ENCODE measurements around the gene HHLA2. TPM values are rescaled to one million over a fixed set of nuclear protein-coding genes. Genes with fewer than 3 reads are reported as not detected.

HHLA2 gene
- polyA plus RNA-seq, 6 donors from 2014 or later: 0.26 TPM; not detected in 5

GRCh38 chr3:108305484-108306172 lies 9.3 kb downstream of the HHLA2 start:
- Mint-ChIP-seq H3K27ac (peak overlapping the region in 1 of 6 donors; percentile 34), H3K4me1 (peaks cover 5 to 15% (median 12%) of the 10 kb centered on the region in 3 donors), H3K4me3 (peak overlapping the region in 1 of 8 donors; percentile 44), H3K36me3 (no peaks in the 10 kb centered on the region), H3K27me3 (peaks cover 0 to 4% (median 0%) of the 10 kb centered on the region in 3 donors), H3K9me3 (peaks cover 0 to 8% (median 2%) of the 10 kb centered on the region in 7 donors)
- no peak for DNase-seq
- no peak for ATAC-seq (ENCODE audit: low read depth in 2 of 2)

DNA sequence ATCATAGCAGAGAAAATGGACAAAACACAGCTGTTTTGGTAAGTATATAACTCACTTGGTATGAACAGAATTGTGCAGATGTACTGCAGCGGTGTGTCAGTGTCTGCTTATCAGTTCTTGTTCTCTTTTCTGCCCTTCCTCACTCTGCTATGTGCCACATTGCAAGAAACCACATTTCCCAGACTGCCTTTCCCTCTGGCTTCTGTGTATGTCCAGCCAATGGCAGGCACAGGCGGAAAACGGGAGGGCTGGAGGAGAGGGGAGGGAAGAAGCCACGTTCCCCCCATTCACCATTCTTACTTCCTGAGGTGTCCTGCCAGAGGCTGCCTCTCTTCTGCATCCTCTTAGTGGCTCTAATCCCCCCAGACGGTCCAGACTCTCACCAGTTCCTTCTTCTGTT lies 15.4 kb downstream of the HHLA2 start:
- peaks cover 0 to 8% (median 2%) of the 10 kb centered on the region in 7 donors for H3K9me3 Mint-ChIP-seq
- peaks cover 0 to 5% (median 5%) of the 10 kb centered on the region in 3 donors for H3K4me1 Mint-ChIP-seq
- H3K27ac Mint-ChIP-seq: no peak overlapping the region
- peaks cover 0 to 7% (median 5%) of the 10 kb centered on the region in 3 donors for H3K27me3 Mint-ChIP-seq
- no peaks in the 10 kb centered on the region for H3K36me3 Mint-ChIP-seq
- peak overlapping the region in 3 of 8 donors; percentile 50 to 61 (median 51) for H3K4me3 Mint-ChIP-seq
- no peak for DNase-seq
- peak in 1 of 2 donors; percentile 56 for ATAC-seq (ENCODE audit: low read depth in 2 of 2)

DNA sequence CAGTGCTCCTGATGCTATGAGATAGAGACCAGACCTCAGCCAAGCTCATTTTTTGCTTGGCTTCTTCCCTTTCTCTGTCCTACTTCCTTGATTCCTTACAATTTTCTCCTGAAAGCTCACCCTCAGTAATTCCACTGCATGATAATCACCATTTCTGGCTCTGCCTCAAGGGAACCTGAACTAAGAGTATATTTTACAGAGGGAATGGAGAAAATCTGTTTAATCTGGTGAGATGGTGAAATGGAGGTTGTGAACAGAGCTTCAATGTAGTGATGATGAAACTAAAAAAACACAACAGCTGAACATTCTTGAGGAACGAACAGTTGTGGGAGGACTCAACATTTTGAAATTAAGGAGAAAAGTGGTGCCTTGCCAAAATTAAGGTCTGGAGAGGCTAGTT lies 16.3 kb downstream of the HHLA2 start:
- no peak for ATAC-seq (ENCODE audit: low read depth in 2 of 2)
- no peak for DNase-seq
- H3K36me3 Mint-ChIP-seq: no peaks in the 10 kb centered on the region
- H3K9me3 Mint-ChIP-seq: peaks cover 0 to 8% (median 2%) of the 10 kb centered on the region in 7 donors
- peaks cover 0 to 7% (median 5%) of the 10 kb centered on the region in 3 donors for H3K27me3 Mint-ChIP-seq
- H3K27ac Mint-ChIP-seq: peak overlapping the region in 1 of 6 donors; percentile 32
- peaks cover 0 to 5% (median 5%) of the 10 kb centered on the region in 3 donors for H3K4me1 Mint-ChIP-seq
- H3K4me3 Mint-ChIP-seq: no peak overlapping the region

GRCh38 chr3:108315767-108316301 lies 19.5 kb downstream of the HHLA2 start:
- H3K9me3 Mint-ChIP-seq: no peaks in the 10 kb centered on the region
- DNase-seq: no peak
- no peak overlapping the region for H3K4me3 Mint-ChIP-seq
- H3K27ac Mint-ChIP-seq: no peak overlapping the region
- no peaks in the 10 kb centered on the region for H3K36me3 Mint-ChIP-seq
- peaks cover 0 to 7% (median 5%) of the 10 kb centered on the region in 3 donors for H3K27me3 Mint-ChIP-seq
- no peak for ATAC-seq (ENCODE audit: low read depth in 2 of 2)
- peaks cover 0 to 14% (median 5%) of the 10 kb centered on the region in 3 donors for H3K4me1 Mint-ChIP-seq

DNA sequence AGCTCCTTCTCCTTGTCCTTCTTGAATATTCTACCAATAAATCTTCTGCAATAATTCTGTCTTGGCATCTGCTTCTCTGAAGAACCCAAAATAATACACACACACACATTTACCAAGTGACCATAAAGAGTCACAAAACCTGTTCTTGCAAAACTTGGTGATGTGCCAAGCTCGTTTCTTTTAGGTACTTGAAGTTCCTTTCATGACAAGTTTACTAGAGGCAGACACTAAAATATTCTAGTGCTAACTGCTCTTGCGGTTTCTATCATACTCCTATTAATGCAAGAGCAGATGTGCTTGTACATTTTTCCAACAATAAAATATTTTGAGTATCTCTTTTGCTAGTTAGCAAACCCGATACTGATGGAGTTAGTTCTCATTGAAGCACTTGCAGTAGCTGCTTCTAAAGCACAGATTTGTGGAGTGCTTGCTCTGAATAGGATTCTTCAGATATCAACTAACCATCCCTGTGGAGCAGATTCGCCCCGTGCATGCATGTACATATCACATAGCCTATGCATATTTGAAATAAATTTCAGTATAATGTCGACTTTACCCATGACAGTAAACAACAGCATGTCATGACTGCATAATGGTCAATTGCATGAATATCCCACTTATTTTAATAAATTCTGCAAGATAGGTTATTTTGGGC lies 23.2 kb downstream of the HHLA2 start:
- H3K27ac Mint-ChIP-seq: peak overlapping the region in 1 of 6 donors; percentile 18
- no peaks in the 10 kb centered on the region for H3K36me3 Mint-ChIP-seq
- no peaks in the 10 kb centered on the region for H3K9me3 Mint-ChIP-seq
- no peak overlapping the region for H3K4me3 Mint-ChIP-seq
- no peaks in the 10 kb centered on the region for H3K27me3 Mint-ChIP-seq
- H3K4me1 Mint-ChIP-seq: peaks cover 12 to 19% (median 12%) of the 10 kb centered on the region in 3 donors
- no peak for ATAC-seq (ENCODE audit: low read depth in 2 of 2)
- DNase-seq: no peak

DNA sequence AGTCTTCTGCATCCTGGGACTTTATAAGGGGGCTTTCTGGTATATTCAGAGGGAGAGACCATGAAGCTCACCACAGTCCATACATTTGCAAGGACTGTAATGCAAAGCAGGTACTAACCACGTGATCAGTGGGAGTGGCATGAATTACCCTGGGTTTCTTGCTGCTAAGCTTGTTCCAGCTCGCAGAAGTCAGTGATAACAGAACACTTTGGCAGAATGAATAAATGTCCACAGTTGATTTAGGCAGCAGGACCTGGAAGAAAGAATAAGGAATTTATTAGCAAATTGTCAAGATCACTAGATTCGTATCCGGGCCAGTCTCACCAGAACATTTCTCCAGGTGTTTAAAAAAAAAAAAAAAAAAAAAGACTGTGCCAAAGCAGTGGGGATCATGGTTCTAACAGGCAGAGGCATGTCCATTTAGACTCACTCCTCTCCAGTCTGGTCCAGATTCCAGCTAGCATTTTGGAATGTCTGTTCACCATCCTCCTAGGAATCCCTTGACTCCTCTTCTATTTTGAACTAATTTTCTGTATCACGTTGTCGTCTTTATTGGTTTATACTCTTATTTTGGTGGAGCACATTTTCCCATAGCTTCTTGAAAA lies 24.5 kb downstream of the HHLA2 start:
- Mint-ChIP-seq H3K4me3 (no peak overlapping the region), H3K36me3 (no peaks in the 10 kb centered on the region), H3K9me3 (no peaks in the 10 kb centered on the region), H3K27ac (no peak overlapping the region), H3K4me1 (peaks cover 12 to 19% (median 12%) of the 10 kb centered on the region in 3 donors), H3K27me3 (no peaks in the 10 kb centered on the region)
- DNase-seq (no peak), ATAC-seq (ENCODE audit: low read depth in 2 of 2) (no peak)

GRCh38 chr3:108322352-108322751 lies 26.0 kb downstream of the HHLA2 start:
- no peaks in the 10 kb centered on the region for H3K27me3 Mint-ChIP-seq
- H3K4me1 Mint-ChIP-seq: peaks cover 12 to 19% (median 12%) of the 10 kb centered on the region in 3 donors
- peaks cover 0 to 4% of the 10 kb centered on the region in 2 donors for H3K36me3 Mint-ChIP-seq
- H3K27ac Mint-ChIP-seq: peak overlapping the region in 1 of 6 donors; percentile 39
- ATAC-seq (ENCODE audit: low read depth in 2 of 2) (peak; percentile 52 to 98), DNase-seq (peak; percentile 26)
- peak overlapping the region in 1 of 8 donors; percentile 47 for H3K4me3 Mint-ChIP-seq
- peaks cover 0 to 7% (median 4%) of the 10 kb centered on the region in 7 donors for H3K9me3 Mint-ChIP-seq

- Mint-ChIP-seq H3K36me3 (peaks cover 0 to 8% of the 10 kb centered on the region in 2 donors), H3K27me3 (no peaks in the 10 kb centered on the region), H3K4me3 (no peak overlapping the region), H3K27ac (no peak overlapping the region), H3K4me1 (peaks cover 12 to 13% (median 12%) of the 10 kb centered on the region in 3 donors), H3K9me3 (peaks cover 0 to 9% (median 5%) of the 10 kb centered on the region in 7 donors)
- DNase-seq (no peak), ATAC-seq (ENCODE audit: low read depth in 2 of 2) (no peak)
Observed at GRCh38 chr3:108324177-108324576, 27.8 kb downstream of the HHLA2 start.

DNA sequence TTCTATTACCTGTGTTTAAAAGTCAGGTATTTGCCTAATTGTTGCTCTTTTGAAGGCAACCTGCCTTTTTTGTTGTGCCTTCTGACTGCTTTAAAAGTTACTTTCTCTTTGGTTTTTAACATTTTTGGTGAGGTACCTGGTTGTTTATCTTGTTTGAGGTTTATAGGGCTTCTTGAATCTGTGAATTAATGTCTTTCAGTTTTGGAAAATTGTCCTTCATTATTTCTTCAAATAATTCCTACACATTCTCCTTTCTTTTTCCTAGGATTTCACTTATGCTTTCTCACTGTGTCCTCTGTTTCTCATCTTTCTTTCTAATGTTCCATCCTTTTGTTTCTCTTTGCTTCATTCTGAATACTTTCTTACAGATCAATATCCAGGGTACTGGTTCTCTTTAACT lies 30.8 kb downstream of the HHLA2 start:
- Mint-ChIP-seq H3K4me1 (peaks cover 5% of the 10 kb centered on the region in 3 donors), H3K27ac (peak overlapping the region in 1 of 6 donors; percentile 6), H3K4me3 (no peak overlapping the region), H3K27me3 (no peaks in the 10 kb centered on the region), H3K9me3 (peaks cover 0 to 9% (median 5%) of the 10 kb centered on the region in 7 donors), H3K36me3 (peaks cover 0 to 8% of the 10 kb centered on the region in 2 donors)
- ATAC-seq (ENCODE audit: low read depth in 2 of 2) (no peak), DNase-seq (no peak)

DNA sequence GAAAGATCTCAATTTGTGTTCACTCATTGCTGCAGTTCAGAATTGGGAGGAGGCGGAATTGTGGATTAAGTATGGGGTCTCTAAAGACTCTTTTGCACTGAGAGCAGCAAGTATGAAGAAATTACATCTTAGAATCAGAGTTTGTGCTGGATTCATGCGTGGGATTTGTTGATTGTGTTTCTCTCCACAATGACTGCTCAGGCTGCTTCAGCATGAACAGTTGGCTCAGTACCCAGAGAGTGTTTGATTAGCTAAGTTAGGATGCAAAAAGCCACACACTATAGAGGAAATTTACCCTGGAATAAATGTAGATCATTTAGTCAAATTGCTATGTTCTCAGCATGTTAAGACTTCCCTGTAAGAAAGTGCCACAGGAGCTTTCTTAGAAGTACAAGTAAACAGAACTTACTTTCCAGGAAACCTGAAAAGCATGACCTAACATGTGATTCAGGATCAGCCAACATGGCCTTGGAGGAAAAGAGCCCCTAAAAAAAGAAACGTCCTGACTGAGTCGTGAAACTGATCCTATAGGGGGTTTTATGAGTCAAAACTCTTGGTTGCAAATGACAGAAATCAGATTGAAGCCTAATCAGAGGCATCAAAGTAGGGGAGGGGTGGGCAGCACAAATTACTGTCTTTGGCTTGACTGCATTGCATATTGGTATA lies 32.6 kb downstream of the HHLA2 start:
- Mint-ChIP-seq H3K27ac (no peak overlapping the region), H3K36me3 (peaks cover 0 to 8% of the 10 kb centered on the region in 2 donors), H3K9me3 (peaks cover 0 to 9% (median 5%) of the 10 kb centered on the region in 7 donors), H3K4me3 (no peak overlapping the region), H3K27me3 (no peaks in the 10 kb centered on the region), H3K4me1 (no peaks in the 10 kb centered on the region)
- ATAC-seq (ENCODE audit: low read depth in 2 of 2): no peak
- no peak for DNase-seq

GRCh38 chr3:108329508-108329907 lies 33.2 kb downstream of the HHLA2 start:
- peaks cover 0 to 9% (median 5%) of the 10 kb centered on the region in 7 donors for H3K9me3 Mint-ChIP-seq

GRCh38 chr3:108329947-108330346 lies 33.6 kb downstream of the HHLA2 start:
- Mint-ChIP-seq H3K36me3 (peaks cover 0 to 8% of the 10 kb centered on the region in 2 donors), H3K27me3 (no peaks in the 10 kb centered on the region), H3K4me1 (no peaks in the 10 kb centered on the region), H3K27ac (no peak overlapping the region), H3K9me3 (peaks cover 0 to 9% (median 5%) of the 10 kb centered on the region in 7 donors), H3K4me3 (no peak overlapping the region)
- DNase-seq (no peak), ATAC-seq (ENCODE audit: low read depth in 2 of 2) (no peak)

More at GRCh38 chr3:108329508-108329907, 33.2 kb downstream of the HHLA2 start:
- no peaks in the 10 kb centered on the region for H3K4me1 Mint-ChIP-seq
- no peak overlapping the region for H3K4me3 Mint-ChIP-seq
- H3K27me3 Mint-ChIP-seq: no peaks in the 10 kb centered on the region
- peaks cover 0 to 8% of the 10 kb centered on the region in 2 donors for H3K36me3 Mint-ChIP-seq
- ATAC-seq (ENCODE audit: low read depth in 2 of 2) (no peak), DNase-seq (no peak)
- no peak overlapping the region for H3K27ac Mint-ChIP-seq

- no peak overlapping the region for H3K27ac Mint-ChIP-seq
- H3K4me1 Mint-ChIP-seq: no peaks in the 10 kb centered on the region
- H3K27me3 Mint-ChIP-seq: no peaks in the 10 kb centered on the region
- no peak for ATAC-seq (ENCODE audit: low read depth in 2 of 2)
- DNase-seq: no peak
- H3K4me3 Mint-ChIP-seq: no peak overlapping the region
- H3K9me3 Mint-ChIP-seq: peaks cover 0 to 8% (median 2%) of the 10 kb centered on the region in 7 donors
- peaks cover 0 to 8% of the 10 kb centered on the region in 2 donors for H3K36me3 Mint-ChIP-seq
Observed at GRCh38 chr3:108331792-108332191, 35.4 kb downstream of the HHLA2 start.

Data from naive B cell (primary cell).